ENCODE data around the gene RAB13.
A peak's percentile ranks its signal among the peaks of the same experiment; 100 is the strongest.

Gene RAB13

GRCh38 chr1:153954826-153955225 lies 31.3 kb downstream of the RAB13 start:
- no peak for DNase-seq (ENCODE audit: low spot score)

DNA sequence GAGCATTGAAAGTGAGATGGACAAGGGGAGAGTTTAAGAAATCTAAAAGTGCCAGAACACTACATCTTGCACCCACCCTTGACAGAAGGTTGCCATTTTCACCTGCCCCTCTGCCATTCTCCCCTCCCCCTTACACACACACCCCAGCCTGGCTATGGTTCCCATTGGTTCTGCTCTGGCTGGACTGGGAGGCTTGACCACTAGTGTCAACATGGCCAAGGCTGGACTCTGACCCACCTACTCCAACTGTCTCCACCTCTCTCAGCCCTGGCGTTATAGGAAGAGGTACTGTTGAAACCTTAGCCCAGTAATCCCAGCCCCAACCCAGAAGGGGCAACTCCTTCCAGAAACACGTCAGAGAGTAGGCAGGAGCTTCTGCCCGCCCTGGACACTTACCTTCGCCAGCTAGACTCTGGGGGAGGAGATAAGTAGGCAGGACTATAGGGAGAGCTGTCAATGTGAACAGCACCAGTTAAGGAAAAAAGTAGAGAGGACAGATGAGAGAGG lies 32.2 kb downstream of the RAB13 start:
- no peak for DNase-seq (ENCODE audit: low spot score)

DNA sequence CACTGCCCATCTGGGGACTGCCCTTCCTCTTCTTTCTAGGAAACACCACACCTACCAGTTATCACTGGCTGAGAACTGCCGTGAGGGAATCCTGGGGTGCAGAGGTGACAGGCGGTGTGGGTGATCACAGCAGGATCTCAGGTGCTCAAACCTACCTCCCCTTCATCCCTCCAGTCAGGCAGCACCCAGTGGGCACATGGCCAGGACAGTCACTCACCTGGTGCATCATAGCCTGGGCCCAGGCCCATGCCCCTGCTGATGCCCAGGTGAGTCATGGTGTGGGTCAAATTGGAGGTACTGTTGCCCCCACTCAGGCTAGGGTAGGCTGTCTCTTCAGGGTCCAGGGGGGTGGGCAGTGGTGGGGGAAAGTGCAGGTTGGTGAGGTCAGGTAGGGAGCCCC lies 34.3 kb downstream of the RAB13 start:
- no peak for DNase-seq (ENCODE audit: low spot score)

- no peak for DNase-seq (ENCODE audit: low spot score)
Observed at GRCh38 chr1:153951183-153951582, 35.0 kb downstream of the RAB13 start.

- DNase-seq (ENCODE audit: low spot score): peak; percentile 94
Observed at GRCh38 chr1:153946622-153947241, 39.4 kb downstream of the RAB13 start, which contains the start of gene DENND4B. TSS of gene DENND4B (minus strand) at chr1:153946718. CDS start at chr1:153944374, 2,344 bp downstream.

GRCh38 chr1:153945795-153946621 lies 40.1 kb downstream of the RAB13 start:
- no peak for DNase-seq (ENCODE audit: low spot score)

GRCh38 chr1:153945131-153945794 lies 40.9 kb downstream of the RAB13 start:
- DNase-seq (ENCODE audit: low spot score): no peak

DNA sequence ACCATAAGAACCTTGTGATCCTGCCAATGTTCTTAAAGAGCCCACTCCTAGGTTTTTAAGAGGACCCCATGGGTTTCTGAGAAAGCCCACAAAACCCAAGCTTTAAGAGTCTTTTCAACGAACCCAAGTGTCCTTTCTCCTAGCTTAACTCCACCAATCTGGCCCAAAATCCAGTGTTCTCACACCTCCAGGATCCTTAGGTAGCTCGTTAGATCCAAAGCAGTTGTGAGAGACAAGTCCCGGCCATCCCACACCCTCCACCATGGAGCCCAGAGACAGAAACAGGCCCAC lies 41.4 kb downstream of the RAB13 start:
- DNase-seq (ENCODE audit: low spot score): no peak

DNA sequence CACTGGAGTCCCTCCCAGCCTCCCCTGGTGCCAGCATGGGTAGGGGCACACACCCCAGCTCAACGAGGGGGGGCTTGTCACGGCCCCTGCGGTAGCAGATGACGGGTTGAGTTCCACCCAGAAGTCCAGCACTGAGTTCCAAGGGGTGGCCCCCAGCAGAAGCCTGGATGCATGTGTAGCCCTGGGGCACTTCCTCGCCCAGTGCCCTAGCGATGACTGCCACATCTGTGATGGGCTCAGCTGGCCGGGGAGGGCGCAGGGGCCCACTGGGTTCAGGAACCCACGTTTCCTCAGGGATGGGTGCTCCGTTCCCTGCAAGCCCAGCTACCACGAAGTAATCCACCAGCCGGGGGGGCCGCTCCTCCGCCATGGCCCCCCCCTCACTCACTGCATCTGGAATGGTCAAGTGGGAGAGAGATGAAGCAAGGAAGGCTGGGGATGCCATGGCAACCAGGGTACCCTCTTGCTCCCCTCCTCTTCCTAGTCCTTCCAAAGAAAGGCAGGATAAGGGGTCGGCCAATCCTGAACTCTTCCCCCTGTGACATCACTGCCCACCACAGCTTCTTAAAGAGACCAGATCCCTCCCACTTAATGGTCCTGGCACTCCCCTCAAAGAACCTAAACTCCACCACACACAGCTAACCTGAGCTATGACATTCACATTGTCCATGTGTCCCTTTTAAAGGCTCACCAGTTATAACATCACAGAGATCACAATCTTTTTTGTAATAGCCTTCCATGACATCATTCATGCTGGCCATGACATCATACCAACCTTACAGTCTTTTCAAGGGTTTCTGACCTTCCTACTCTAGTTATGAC lies 41.9 kb downstream of the RAB13 start:
- no peak for DNase-seq (ENCODE audit: low spot score)

- DNase-seq (ENCODE audit: low spot score): no peak
Observed at GRCh38 chr1:153942766-153943549, 43.2 kb downstream of the RAB13 start.

- no peak for DNase-seq (ENCODE audit: low spot score)
Observed at GRCh38 chr1:153941826-153942725, 44.1 kb downstream of the RAB13 start.

DNA sequence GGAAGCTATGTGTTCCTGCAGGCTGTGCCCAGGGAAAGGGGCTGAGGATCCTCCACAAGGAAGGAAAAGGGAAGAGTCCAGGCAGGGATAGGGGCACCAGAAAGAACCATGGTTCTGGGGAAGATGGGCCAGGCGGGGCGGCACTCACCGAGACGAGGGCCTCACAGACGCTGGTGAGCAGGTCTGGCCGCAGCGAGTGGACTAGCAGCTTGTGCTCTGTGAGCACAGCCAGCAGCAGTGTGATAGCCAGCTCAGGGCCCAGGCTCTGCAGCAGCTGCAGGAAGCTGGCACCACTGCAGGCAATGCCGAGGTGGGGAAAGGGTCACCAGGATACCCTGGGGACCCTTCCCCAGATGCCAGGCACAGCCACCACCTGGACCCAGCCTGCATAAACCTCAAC lies 45.4 kb downstream of the RAB13 start:
- DNase-seq (ENCODE audit: low spot score): no peak

GRCh38 chr1:153939476-153939875 lies 46.7 kb downstream of the RAB13 start:
- no peak for DNase-seq (ENCODE audit: low spot score)

DNA sequence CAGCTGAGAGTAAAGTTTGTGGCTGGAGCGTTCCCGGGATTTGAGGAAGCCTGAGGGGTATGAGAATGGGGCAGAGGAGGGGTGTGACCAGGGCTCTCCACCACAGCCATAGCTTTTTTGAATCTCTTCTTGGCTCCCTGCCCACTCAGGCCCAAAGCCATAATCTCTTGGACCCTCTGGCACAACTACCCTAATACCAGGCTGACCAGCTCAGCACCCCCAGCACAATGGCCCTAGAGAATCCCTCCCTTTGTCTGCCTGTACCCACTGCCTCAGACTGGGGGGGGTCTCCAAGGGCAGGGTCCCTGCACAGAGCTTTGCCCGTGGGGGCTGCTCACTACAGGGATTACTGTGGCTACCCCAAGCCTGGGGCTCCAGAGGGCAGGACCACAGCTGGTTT lies 47.1 kb downstream of the RAB13 start:
- DNase-seq (ENCODE audit: low spot score): no peak

- no peak for DNase-seq (ENCODE audit: low spot score)
Observed at GRCh38 chr1:153937331-153937730, 48.8 kb downstream of the RAB13 start.

DNA sequence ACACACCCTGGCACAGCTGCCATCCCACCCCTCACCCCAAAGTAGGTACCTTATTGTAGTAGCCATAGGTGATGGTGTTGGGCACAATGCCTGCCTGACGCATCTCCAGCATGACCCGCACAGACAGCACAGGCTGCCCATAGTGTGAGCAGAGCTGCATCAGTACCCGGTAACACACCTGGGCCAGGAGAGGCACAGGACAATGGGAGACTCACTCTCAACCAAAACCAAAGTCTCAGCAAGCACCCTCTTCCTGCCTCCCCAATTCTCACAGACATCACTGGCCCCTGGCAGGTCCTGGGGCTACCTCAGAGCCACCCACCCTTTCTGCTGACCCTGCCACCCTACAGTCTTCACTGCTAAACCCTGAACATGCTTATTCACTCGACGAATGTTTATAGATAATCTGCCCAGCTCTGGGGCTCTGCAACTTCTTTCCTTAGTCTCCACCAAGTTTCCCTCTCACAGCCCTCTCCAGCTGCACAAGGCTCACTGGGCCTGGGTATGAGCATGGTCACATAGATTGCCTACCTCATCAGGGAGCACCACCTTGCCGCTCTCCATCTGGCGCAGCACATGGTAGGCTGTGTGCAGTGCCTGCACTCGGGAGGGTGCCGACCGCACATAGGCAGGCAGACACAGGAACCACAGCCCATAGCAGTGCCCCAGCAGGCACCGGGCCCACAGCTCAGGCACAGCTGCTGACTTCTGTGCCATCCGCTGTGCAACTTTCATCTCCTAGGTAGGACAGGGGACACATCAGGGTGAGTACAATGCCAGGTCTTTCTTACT lies 49.9 kb downstream of the RAB13 start:
- DNase-seq (ENCODE audit: low spot score): no peak

GRCh38 chr1:153934746-153935145 lies 51.4 kb downstream of the RAB13 start:
- no peak for DNase-seq (ENCODE audit: low spot score)

- DNase-seq (ENCODE audit: low spot score): no peak
Observed at GRCh38 chr1:153933955-153934354, 52.2 kb downstream of the RAB13 start.

GRCh38 chr1:153933430-153933829 lies 52.7 kb downstream of the RAB13 start:
- no peak for DNase-seq (ENCODE audit: low spot score)

All from COLO829 (cell line).